NCI-H345 (cell line): ENCODE results near the gene PTPRS.

Source experiments
- DNase-seq: peaks from one replicate; lab custom pipeline; 2025; lab: John Stamatoyannopoulos, UW

The PTPRS gene

GRCh38 chr19:5308451-5309437 is 31.9 kb downstream of the PTPRS start:
- peak; percentile 81 for DNase-seq

GRCh38 chr19:5307655-5308054 is 33.0 kb downstream of the PTPRS start:
- DNase-seq = no peak

GRCh38 chr19:5305163-5305562 is 35.4 kb downstream of the PTPRS start:
- DNase-seq = no peak

GRCh38 chr19:5304486-5304885 is 36.1 kb downstream of the PTPRS start:
- no peak for DNase-seq

- no peak for DNase-seq
Measured at GRCh38 chr19:5303208-5303607, 37.4 kb downstream of the PTPRS start.

GRCh38 chr19:5302396-5302795 is 38.2 kb downstream of the PTPRS start:
- no peak for DNase-seq

- no peak for DNase-seq
Measured at GRCh38 chr19:5299137-5299536, 41.5 kb downstream of the PTPRS start.

GRCh38 chr19:5298471-5298901 is 42.1 kb downstream of the PTPRS start:
- no peak for DNase-seq

GRCh38 chr19:5297272-5297669 is 43.3 kb downstream of the PTPRS start:
- no peak for DNase-seq

- no peak for DNase-seq
Measured at GRCh38 chr19:5296457-5297271, 43.9 kb downstream of the PTPRS start.

GRCh38 chr19:5296021-5296420 is 44.6 kb downstream of the PTPRS start:
- DNase-seq = no peak

- no peak for DNase-seq
Measured at GRCh38 chr19:5294403-5295160, 46.0 kb downstream of the PTPRS start.

- peak; percentile 34 for DNase-seq
Measured at GRCh38 chr19:5293612-5294378, 46.8 kb downstream of the PTPRS start.

- DNase-seq = peak; percentile 78
Measured at GRCh38 chr19:5292822-5293611, 47.6 kb downstream of the PTPRS start.

- no peak for DNase-seq
Measured at GRCh38 chr19:5292453-5292821, 48.2 kb downstream of the PTPRS start.

GRCh38 chr19:5291588-5292193 is 48.9 kb downstream of the PTPRS start:
- DNase-seq = no peak
